GM10266 (cell line): ENCODE data around the gene GOLIM4.
A peak's percentile ranks its signal among the peaks of the same experiment; 100 is the strongest.

Experiments used
- DNase-seq: peaks from one replicate; pipeline ENCODE4 v3.0.0; 2012; ENCODE audit errors: extremely low spot score
- TF ChIP-seq, protein P1 (sequence below): IDR thresholded peaks from 2 replicates; pipeline ENCODE4 v1.5.1; 2012; ENCODE audit warnings: mild to moderate bottlenecking, low read depth; ENCODE audit not compliant: control insufficient read depth, insufficient read depth; ENCODE audit errors: missing control alignments

Gene GOLIM4

GRCh38 chr3:168096210-168096652 is 507 bp upstream of the GOLIM4 start:
- TF ChIP-seq, protein P1, sequence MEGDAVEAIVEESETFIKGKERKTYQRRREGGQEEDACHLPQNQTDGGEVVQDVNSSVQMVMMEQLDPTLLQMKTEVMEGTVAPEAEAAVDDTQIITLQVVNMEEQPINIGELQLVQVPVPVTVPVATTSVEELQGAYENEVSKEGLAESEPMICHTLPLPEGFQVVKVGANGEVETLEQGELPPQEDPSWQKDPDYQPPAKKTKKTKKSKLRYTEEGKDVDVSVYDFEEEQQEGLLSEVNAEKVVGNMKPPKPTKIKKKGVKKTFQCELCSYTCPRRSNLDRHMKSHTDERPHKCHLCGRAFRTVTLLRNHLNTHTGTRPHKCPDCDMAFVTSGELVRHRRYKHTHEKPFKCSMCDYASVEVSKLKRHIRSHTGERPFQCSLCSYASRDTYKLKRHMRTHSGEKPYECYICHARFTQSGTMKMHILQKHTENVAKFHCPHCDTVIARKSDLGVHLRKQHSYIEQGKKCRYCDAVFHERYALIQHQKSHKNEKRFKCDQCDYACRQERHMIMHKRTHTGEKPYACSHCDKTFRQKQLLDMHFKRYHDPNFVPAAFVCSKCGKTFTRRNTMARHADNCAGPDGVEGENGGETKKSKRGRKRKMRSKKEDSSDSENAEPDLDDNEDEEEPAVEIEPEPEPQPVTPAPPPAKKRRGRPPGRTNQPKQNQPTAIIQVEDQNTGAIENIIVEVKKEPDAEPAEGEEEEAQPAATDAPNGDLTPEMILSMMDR, result no peak

GRCh38 chr3:168094877-168095610 is 680 bp downstream of the GOLIM4 start:
- TF ChIP-seq, protein P1, result peak; percentile 21
- peak; percentile 82 for DNase-seq

More at GRCh38 chr3:168096210-168096652, 507 bp upstream of the GOLIM4 start:
- DNase-seq, result peak; percentile 72

GRCh38 chr3:168094580-168094876 is 1.2 kb downstream of the GOLIM4 start:
- TF ChIP-seq, protein P1, result no peak
- DNase-seq, result no peak

DNA sequence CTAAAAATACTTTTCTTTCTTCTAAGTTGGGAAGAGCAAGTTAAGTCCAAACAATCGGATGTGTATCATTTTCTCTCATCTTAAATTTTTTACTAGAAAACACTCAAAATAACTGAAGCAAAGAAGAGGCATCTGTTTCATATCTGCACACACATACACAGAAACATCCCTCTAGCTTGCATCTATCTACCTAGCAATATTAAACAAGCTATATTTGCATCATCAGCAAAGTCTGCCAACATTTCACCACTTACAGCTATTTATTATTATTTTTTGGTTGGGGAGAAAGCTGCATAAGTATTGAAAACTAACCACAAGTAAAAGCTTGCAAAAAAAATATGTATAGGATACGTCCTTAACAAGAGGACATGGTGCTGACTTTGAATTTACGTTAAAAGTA is 1.9 kb downstream of the GOLIM4 start:
- TF ChIP-seq, protein P1, result no peak
- DNase-seq, result no peak

GRCh38 chr3:168093229-168093628 is 2.5 kb downstream of the GOLIM4 start:
- TF ChIP-seq, protein P1, result no peak
- DNase-seq, result no peak

GRCh38 chr3:168091941-168092340 is 3.8 kb downstream of the GOLIM4 start:
- DNase-seq, result no peak
- TF ChIP-seq, protein P1, result no peak

GRCh38 chr3:168091302-168091858 is 4.3 kb downstream of the GOLIM4 start:
- DNase-seq, result no peak
- TF ChIP-seq, protein P1, result no peak
